ENCODE measurements around the gene NFS1.

DNA sequence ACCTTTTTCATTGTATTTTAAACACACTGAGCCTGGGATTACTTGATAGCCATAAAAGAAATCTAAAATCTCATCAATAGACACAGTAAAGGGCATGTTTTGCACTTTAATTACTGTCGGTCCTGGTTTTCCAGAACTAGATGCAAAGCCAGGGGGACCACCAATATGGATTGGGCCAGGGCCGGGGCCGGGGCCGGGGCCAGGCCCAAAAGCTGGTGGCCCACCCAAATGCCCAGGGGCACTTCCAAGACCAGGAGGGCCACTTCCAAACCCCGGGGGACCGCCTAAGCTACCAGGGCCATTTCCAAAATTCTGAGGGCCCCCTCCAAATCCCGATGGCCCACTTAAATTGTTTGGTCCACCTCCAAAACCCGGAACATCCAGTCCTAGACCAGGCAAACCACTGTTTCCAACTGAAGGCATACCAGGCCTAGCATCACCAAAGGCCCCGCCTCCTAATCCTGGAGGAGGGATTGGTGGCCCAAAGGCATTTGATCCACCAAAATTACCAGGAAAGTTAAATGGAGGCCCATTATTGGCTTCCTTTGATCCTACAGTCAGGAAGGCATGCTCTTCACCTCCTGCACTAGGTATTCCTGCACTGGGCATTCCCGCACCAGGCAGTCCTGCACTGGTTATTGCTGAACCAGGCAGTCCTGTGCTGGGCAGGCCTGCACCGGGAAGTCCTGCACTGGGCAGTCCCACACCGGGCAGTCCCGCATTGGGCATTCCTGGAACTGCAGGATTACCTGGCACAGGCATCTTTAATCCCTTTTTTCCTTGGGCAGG, 46.3 kb downstream of the NFS1 start:
- TF ChIP-seq, protein P1, sequence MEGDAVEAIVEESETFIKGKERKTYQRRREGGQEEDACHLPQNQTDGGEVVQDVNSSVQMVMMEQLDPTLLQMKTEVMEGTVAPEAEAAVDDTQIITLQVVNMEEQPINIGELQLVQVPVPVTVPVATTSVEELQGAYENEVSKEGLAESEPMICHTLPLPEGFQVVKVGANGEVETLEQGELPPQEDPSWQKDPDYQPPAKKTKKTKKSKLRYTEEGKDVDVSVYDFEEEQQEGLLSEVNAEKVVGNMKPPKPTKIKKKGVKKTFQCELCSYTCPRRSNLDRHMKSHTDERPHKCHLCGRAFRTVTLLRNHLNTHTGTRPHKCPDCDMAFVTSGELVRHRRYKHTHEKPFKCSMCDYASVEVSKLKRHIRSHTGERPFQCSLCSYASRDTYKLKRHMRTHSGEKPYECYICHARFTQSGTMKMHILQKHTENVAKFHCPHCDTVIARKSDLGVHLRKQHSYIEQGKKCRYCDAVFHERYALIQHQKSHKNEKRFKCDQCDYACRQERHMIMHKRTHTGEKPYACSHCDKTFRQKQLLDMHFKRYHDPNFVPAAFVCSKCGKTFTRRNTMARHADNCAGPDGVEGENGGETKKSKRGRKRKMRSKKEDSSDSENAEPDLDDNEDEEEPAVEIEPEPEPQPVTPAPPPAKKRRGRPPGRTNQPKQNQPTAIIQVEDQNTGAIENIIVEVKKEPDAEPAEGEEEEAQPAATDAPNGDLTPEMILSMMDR (IDR thresholded peaks at IDR 0.05): no peak
- no peak for TF ChIP-seq POLR2A (IDR thresholded peaks at IDR 0.05)

Measured in uterus (tissue), 2 donors.